NCI-H1417 treated with DMSO at 0.1 percent for 48 hours (cell line): ENCODE results near the gene CYP4F12.
"Not testable (repeated sequence)": the region's sequence is repeated elsewhere in the genome, so short reads cannot be mapped to it uniquely, and the experiment has no call there.

Source experiments
- DNase-seq: peaks from one replicate; lab custom pipeline; 2025; lab: John Stamatoyannopoulos, UW

Gene CYP4F12

DNA sequence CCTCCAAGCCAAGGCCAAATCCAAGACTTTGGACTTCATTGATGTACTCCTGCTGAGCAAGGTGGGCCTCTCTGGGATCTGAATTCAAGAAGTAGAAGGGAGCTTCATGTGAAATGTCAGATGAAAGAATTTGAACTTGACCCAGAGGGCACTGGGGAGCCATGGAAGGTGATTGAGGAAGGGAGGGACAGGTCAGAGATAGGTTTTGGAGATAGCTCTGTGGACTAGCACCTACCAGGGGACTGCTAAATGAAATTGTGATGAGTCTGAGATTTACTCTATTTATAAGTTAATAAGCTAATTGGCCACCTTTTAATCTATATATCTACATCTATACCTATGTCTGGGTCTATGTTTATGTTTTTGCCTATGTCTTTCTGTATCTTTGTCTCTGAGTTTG lies 22.8 kb upstream of the CYP4F12 start:
- DNase-seq: not testable (repeated sequence)

DNA sequence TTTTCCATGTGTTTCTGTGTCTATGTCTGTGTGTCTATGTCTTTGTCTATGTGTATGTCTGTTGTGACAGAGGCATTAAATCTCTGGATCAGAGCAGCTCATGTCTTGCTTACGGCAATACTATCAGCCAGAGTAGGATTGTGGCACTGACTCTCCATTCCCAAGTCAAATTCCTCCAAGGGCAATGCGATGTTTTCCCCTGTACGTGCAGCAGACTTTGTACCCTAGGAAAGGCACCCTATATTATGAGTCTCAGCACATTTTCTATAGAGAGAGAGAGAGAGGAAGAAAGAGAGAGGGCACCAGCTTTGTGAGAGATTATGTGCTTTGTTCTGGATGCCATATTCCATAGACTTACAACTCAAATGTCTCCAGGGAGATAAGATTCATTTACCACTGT lies 21.1 kb upstream of the CYP4F12 start:
- DNase-seq: no peak

DNA sequence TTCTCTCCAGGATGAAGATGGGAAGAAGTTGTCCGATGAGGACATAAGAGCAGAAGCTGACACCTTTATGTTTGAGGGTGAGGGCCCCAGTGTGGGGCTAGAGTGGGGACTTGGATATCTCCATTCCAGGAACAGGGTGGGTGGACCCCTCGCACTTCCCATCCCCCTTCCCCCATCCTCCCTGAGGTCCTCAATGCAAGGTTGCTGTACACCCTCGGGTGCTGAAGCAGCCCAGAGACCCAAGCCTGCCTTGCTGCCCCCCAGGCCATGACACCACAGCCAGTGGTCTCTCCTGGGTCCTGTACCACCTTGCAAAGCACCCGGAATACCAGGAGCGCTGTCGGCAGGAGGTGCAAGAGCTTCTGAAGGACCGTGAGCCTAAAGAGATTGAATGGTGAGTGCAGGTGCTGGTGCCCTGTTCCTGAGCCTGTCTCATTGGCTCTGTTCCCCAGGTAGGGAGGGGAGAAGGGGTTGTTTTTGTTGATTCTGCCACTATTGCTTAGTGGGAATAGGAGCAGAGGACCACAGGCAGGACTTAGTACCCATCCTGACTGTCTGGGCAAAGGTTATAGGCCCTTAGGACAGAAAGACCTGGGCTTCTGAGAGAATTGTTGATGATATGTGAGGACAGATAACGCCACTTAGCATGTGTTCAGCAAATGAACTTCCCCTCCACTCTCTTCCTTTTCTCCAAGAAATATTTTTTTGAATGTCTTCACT lies 20.2 kb upstream of the CYP4F12 start:
- DNase-seq: no peak

DNA sequence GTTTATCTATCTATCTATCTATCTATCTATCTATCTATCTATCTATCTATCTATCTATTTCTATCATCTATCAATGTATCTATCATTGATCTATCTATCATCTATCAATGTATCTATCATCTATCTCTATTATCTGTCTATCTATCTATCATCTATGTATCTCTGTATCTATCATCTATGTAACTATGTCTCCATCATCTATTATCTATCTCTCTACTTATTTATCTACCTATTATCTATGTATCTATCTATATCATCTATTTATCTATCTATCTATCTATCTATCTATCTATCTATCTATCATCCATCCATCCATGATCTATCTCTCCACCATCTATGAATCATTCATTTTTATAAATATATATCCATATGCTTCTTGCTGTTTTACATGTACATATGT lies 16.4 kb upstream of the CYP4F12 start:
- no peak for DNase-seq

DNA sequence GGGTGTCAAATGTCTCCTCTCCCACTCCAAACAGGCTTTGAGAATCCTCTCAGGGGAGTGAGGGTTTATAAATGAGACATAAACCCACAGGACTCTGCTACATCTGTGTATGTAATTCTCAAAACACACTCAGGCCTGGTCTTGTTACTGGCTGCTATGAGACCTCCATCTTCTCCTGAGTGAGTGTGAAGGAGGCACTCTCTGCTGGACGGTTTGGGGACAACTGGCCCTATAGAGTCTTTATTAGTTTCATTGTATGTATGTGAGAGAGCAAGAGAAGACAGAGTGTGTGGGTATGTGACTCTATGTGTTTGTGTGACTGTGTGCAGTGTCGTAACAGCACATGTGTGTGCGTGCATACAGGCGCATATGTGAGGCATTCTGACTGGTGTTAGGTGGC lies 9.6 kb upstream of the CYP4F12 start:
- DNase-seq: no peak

DNA sequence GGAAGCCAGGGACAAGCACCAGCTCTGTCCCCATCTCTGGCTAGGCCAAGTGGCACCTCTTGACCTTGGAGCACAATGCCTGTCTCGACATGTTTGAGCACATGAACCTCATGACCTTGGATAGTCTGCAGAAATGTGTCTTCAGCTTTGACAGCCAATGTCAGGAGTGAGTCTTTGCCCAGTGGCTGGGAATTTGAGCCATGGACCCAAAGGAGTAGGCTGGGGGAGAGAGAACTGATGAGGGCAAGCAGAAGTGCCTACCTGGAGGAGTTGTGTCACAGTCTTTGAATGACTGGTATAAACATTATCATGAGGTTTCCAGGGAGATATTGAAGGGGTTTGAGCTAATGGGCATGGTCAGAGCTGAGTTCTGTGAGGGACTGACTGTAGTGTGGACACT lies 6.7 kb upstream of the CYP4F12 start:
- no peak for DNase-seq

DNA sequence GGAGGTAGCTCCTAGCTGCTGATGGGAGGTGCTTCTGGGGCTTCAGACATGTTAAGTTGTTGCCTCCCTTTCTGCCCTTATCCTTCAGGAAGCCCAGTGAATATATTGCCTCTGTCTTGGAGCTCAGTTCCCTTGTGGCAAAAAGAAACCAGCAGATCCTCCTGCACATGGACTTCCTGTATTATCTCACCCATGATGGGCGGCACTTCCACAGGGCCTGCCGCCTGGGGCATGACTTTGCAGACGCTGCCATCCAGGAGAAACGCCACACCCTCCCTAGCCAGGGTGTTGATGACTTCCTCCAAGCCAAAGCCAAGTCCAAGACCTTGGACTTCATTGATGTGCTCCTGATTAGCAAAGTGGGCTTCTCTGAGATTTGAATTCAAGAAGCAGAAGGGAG lies 6.0 kb upstream of the CYP4F12 start:
- no peak for DNase-seq

DNA sequence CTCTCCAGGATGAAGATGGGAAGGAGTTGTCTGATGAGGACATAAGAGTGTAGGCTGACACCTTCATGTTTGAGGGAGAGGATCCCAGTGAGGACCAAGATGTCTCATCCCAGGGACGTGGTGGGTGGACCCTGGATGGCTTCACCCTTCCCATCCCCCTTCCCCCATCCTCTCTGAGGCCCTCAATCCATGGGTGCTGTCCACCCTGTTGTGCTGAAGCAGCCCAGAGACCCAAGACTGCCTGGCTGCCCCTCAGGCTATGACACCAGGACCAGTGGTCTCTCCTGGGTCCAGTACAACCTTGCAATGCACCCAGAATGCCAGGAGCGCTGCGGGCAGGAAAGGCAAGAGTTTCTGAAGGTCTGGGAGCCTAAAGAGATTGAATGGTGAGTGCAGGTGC lies 3.4 kb upstream of the CYP4F12 start:
- DNase-seq: no peak

DNA sequence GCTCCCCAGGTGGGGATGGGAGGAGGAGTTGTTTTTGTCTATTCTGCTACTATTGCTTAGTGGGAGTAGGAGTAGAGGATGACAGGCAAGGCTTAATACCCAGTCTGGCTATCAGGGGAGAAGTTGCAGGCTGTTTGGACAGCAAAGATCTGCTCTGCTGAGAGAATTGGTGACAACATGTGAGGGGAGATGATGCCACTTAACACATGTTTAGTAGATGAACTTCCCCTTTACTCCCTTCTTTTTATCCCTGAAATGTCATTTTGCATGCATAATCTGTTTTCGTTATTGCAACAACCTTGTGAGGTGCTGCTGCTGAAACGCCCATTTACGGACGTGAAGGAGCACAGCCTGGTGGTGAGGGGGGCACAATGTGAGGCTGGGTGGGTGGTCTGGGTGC lies 3.0 kb upstream of the CYP4F12 start:
- no peak for DNase-seq

DNA sequence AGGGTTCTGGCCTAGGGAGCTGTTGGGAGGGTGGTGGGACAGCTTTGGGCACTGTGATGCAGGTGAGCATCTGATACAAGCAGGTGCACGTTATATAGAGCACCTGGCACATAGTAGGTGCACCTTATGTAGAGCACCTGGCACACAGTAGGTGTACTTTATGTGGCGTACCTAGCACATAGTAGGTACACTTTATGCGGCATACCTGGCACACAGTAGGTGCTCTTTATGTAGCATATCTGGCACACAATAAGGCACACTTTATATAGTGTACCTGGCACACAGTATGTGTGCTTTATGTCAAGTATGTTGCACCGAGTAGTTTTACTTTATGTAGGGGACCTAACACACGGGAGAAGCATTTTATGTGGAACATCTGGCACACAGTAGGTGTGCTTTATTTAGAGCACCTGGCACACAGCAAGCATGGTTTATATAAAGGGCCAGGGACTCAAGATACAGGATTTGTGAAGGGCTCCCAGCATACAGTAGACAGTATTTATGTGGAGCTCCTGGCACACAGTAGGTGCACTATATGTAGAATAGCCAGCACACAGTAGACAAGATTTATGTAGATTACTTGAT lies 1.6 kb upstream of the CYP4F12 start:
- no peak for DNase-seq

DNA sequence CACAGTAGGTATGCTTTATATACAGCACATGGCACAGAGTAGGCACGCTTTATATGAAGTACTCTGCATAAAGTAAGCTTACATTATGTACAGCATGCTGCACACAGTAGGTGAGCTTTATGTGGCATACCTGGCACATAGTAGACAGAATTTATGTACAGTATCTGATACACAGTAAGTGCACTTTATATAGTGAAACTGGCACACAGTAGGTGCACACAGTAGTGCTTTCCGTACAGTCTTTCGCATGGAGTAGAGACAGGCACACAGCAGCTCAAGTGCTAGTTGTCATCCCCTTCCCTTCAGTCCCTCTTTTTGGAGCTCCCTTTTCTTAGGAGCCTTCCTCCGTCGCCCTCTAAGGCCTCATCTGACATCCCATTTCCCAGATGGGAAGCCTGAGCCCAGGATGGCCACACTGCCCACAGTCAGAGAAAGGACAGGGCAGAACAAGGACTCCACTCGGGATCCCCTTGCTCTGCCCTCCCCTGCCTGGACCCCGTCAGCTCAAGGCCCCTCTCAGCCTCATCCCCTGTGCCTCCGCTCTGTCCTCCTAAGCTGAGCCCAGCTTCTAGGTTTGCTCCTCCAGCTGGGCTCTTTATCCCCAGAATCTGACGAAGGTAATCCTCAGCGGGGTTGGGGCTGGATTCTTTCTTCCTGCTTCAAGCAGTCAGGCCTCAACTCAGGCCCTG lies 852 bp upstream of the CYP4F12 start:
- no peak for DNase-seq

DNA sequence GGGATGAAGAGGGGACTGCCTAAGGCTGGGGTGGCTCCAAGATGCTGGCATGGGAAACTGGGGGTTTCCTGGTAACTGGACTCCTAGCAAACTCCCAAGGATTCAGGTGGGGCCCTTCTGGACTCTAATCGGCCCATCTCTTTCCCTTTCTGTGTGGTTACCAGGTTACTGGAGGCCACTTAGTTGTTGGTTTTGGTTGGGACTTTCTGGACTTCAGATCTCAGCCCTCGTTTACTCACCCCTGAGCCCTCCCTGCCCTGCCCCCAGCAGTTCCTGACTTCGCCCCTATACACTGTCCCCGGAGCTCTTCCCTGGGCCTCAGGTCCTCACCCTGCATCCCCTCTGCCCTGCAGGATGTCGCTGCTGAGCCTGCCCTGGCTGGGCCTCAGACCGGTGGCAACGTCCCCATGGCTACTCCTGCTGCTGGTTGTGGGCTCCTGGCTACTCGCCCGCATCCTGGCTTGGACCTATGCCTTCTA lies 328 bp downstream of the CYP4F12 start:
- no peak for DNase-seq

DNA sequence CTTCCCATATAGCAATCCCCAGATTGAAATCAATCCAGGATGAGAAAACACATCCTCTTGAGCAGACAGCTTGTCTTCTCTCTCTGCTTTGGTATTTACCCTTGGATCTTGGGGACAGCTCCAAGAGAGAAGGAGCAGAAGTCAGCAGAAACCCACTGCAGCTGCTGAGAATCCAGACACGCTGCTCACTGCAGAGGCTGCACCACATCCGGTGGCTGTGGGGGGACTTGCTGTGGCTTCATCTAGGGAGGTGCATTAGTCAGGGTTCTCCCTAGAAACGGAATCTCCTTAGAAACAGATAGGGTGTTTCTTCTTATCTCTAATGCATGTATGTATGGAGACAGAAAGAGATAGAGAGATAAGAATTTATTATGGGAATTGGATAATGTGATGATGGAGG lies 2.7 kb downstream of the CYP4F12 start:
- DNase-seq: no peak

DNA sequence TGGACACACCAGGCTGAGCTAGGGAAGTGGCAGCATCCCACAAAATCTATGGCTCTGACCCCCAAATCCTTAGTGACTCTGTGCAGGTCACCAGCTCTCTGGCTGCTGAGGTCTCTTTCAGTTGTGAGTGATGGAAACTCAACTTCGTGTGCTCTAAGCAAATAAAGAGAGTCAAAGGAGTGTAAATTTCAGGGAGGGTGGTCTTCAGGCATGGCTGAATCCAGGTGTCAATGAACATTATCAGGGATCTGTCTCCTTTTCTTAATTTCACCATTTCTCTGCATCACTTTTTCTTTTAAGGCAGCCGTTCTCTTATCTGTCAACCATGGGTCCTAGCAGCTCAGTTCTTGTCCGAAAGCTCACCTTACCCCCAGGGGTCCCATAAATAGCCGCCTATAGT lies 6.2 kb downstream of the CYP4F12 start:
- DNase-seq: no peak

DNA sequence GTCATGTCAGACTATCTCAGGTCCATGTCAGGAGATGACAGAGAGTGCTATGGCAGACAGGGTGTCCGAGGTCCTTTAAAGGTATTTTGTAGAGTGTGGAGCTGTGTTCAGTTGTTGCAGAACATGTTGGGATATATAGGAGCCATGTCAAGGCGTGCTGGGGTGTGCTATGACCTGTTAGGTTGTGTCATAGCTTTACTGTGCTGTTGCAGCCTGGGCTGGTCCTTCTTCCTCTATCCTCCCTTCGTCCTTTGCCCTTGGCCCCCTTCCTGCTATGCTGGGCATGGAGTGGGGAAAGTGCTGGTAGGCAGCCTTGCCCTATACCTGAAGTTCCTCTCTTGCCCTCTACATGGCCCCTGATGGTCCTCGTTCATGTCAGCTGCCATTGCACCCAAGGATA lies 7.0 kb downstream of the CYP4F12 start:
- not testable (repeated sequence) for DNase-seq

DNA sequence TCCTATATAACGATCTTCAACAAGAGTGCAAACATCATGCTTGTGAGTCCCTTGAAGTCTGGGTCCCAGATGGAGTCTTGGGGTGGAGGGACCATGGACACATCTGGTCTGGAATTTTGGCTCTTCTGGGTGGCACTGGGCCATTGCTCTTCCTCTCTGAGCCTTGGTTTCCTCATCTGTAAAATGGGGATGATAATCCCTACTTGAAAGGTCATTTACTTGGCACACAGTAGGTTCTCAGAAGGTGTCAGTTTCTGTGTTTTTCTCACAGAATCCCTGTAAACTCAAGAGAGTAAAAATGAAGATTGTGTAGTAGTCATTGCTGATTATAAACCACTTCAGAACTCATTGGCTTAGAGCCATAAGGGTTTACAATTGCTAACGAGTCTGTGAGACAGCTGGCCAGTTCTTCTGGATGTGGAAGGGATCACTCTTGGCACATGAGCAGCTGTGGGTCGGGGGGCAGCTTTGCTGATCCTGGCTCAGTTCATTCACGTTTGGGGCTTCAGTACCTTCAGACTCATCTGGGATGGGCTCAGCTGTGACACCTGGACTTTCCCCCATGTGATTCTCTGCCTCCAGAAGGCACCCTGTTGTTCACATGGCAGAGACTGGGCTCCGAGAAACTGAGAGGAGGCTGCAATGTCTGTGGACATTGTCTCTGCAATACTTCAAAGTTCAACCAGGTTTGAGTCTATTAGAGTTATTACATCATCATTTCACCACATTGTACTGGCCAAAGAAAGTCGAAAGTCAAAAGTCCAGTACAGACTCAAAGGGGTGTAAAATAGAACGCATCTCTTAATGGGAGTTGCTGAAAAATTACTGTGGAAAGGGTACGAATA lies 7.8 kb downstream of the CYP4F12 start:
- no peak for DNase-seq

DNA sequence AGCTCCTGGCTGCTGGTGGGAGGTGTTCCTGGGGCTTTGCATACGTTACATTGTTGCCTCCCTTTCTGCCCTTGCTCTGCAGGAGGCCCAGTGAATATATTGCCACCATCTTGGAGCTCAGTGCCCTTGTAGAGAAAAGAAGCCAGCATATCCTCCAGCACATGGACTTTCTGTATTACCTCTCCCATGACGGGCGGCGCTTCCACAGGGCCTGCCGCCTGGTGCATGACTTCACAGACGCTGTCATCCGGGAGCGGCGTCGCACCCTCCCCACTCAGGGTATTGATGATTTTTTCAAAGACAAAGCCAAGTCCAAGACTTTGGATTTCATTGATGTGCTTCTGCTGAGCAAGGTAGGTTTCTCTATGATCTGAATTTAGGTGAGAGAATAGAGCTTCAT lies 10.5 kb downstream of the CYP4F12 start:
- DNase-seq: no peak

DNA sequence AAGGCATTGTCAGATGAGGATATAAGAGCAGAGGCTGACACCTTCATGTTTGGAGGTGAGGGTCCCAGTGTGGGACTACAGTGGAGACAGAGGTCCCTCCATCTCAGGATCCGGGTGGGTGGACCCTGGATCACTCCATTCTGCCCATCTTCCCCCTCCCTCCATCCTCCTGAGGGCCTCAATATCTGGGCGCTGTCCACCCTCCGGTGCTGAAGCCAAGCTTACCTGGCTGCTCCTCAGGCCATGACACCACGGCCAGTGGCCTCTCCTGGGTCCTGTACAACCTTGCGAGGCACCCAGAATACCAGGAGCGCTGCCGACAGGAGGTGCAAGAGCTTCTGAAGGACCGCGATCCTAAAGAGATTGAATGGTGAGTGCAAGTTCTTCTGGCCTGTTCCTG lies 11.9 kb downstream of the CYP4F12 start:
- DNase-seq: no peak

DNA sequence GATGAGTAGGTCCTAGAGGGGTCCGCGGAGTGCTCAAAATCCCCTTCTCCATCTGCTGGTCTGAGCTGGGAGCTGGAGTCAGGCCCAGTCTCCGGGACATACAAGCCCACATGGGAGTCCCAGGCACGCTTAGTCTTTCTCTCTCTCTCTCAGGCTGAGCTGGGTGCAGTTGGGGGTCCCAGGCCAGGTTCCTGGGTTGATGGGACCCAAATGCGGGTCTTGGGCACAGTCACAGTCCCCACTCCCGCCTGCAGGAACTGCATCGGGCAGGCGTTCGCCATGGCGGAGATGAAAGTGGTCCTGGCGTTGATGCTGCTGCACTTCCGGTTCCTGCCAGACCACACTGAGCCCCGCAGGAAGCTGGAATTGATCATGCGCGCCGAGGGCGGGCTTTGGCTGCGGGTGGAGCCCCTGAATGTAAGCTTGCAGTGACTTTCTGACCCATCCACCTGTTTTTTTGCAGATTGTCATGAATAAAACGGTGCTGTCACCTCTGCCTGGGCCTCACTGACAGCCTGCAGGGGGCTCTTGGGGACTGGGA lies 23.8 kb downstream of the CYP4F12 start:
- no peak for DNase-seq

DNA sequence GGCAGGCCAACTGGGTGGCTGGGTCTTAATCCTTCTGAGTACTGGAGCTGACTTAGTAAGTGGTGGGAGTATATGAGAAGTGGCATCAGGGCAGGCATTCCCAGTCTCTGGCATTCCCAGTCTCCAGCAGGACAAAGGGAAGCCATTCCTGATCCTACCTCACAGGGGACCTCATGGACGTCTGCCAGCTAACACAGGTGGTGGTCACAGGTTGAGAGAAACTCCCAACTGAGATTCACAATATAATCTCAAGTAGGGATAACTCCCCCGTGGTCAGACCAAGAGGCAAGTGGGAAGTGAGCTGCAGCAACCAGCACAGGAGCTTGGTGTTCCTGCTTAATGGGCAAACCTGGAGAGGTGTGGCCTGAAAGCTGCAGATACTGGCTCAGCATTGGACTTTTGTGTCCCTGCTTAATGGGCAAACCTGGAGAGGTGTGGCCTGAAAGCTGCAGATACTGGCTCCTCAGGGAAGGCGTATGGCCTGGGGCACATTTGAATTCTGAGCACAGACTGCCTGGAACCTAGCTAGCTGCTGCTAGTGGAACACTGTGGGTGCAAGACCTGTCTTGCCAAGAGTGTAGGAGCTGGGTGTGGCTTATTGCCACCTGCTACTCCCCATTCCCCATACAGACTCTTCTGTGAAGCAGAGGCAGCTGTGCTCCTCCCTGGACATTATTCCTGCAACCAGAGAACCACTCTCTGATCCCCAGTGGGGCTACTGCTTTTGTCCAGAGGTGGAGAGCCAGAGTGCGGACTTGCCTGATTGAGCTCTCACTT lies 29.1 kb downstream of the CYP4F12 start:
- DNase-seq: no peak

DNA sequence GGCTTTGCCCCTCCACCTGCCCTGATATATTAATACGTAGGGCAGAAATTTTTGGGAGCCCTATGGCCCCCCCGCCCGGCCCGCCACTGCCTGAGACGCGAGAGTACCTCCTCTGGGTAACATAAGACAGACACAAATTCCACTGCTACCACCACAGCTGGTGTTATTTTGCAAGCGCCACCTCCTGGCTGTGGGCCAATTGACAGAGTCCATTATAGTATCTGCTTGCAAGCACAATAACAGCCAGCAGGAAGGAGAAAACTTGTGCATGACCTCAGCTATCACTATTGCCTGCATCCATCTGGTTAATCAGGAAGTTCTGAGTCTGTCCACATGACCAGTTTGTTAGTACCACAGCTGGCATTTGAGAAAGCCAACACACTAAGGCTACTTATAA lies 29.6 kb downstream of the CYP4F12 start:
- DNase-seq: no peak
